ENCODE data around the gene TOP2B. TPM values are rescaled to one million over a fixed set of nuclear protein-coding genes. Genes with fewer than 3 reads are reported as not detected.
A peak's percentile ranks its signal among the peaks of the same experiment; 100 is the strongest.

Gene TOP2B
- total and polyA plus RNA-seq, 9 of the 15 experiments (the other 6 are each of a cell fraction or from before 2014, with no cell fraction given): 45.3 to 186 (median 134) TPM

GRCh38 chr3:25665315-25666280 is 891 bp upstream of the TOP2B start (continued):
- no peak for TF ChIP-seq PBX2 (CRISPR knock-in tag; IDR thresholded peaks at IDR 0.05; ENCODE audit: low read depth)
- TF ChIP-seq PBX2 (tag; conservative IDR thresholded peaks at IDR 0.05; ENCODE audit: low read depth): no peak
- no peak for TF ChIP-seq CSDE1 (IDR thresholded peaks at IDR 0.05)
- TF ChIP-seq ZBTB7A (IDR thresholded peaks at IDR 0.05; ENCODE audit: borderline replicate concordance, control insufficient read depth, low read depth, low read length): no peak
- TF ChIP-seq POLR2AphosphoS2 (IDR thresholded peaks at IDR 0.05; ENCODE audit: low read length): no peak
- TF ChIP-seq PHF21A (IDR thresholded peaks at IDR 0.05; ENCODE audit: borderline replicate concordance, low read depth): 0 out of 2 replicates have a peak, but pooled peaks have one; percentile 7
- 0 out of 4 replicates have a peak, but pooled peaks of 1 of the 2 experiments have one; percentile 7 for TF ChIP-seq RAD21 (CRISPR knock-in tag; conservative IDR thresholded peaks at IDR 0.05 in 1 of 2, IDR thresholded peaks at IDR 0.05 in 1 of 2)
- TF ChIP-seq, protein P1, sequence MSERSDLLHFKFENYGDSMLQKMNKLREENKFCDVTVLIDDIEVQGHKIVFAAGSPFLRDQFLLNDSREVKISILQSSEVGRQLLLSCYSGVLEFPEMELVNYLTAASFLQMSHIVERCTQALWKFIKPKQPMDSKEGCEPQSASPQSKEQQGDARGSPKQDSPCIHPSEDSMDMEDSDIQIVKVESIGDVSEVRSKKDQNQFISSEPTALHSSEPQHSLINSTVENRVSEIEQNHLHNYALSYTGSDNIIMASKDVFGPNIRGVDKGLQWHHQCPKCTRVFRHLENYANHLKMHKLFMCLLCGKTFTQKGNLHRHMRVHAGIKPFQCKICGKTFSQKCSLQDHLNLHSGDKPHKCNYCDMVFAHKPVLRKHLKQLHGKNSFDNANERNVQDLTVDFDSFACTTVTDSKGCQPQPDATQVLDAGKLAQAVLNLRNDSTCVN (CRISPR knock-in tag; IDR thresholded peaks at IDR 0.05): peak; percentile 41; the same call in 1 of the 2 replicates
- TF ChIP-seq ZNF197 (CRISPR knock-in tag; IDR thresholded peaks at IDR 0.05; ENCODE audit: low read depth): 0 out of 2 replicates have a peak, but pooled peaks have one; percentile 7
- no peak for TF ChIP-seq ZNF77 (CRISPR knock-in tag; IDR thresholded peaks at IDR 0.05)
- no peak for TF ChIP-seq CTCF (IDR thresholded peaks at IDR 0.05 in 2 of 3, conservative IDR thresholded peaks at IDR 0.05 in 1 of 3; ENCODE audit: insufficient read depth in 2 of 3, low read depth in 1 of 3, low read length in 3 of 3)
- no peak for TF ChIP-seq RBM25 (IDR thresholded peaks at IDR 0.05; ENCODE audit: low read depth, low read length, severe bottlenecking)
- TF ChIP-seq ETV1 (tag; conservative IDR thresholded peaks at IDR 0.05; ENCODE audit: low read depth): 0 out of 2 replicates have a peak, but pooled peaks have one; percentile 27
- 0 out of 2 replicates have a peak, but pooled peaks have one; percentile 26 for TF ChIP-seq ZNF644 (tag; IDR thresholded peaks at IDR 0.05; ENCODE audit: low read depth)
- TF ChIP-seq RBM39 (optimal IDR thresholded peaks at IDR 0.05; ENCODE audit: low read depth, low read length): no peak
- TF ChIP-seq, protein P2, sequence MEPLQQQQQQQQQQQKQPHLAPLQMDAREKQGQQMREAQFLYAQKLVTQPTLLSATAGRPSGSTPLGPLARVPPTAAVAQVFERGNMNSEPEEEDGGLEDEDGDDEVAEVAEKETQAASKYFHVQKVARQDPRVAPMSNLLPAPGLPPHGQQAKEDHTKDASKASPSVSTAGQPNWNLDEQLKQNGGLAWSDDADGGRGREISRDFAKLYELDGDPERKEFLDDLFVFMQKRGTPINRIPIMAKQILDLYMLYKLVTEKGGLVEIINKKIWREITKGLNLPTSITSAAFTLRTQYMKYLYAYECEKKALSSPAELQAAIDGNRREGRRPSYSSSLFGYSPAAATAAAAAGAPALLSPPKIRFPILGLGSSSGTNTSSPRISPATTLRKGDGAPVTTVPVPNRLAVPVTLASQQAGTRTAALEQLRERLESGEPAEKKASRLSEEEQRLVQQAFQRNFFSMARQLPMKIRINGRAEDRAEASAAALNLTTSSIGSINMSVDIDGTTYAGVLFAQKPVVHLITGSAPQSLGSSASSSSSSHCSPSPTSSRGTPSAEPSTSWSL (CRISPR knock-in tag; IDR thresholded peaks at IDR 0.05; ENCODE audit: borderline replicate concordance): no peak
- TF ChIP-seq MCM2 (IDR thresholded peaks at IDR 0.05; ENCODE audit: low read depth): no peak
